ENCODE measurements around the gene ADGRA3. TPM values are rescaled to one million over a fixed set of nuclear protein-coding genes. Genes with fewer than 3 reads are reported as not detected.

ADGRA3 gene
- total and polyA plus RNA-seq, 10 donors: 1.6 to 10.6 (median 5.4) TPM

- no peak overlapping the region for H3K4me3 ChIP-seq
- TF ChIP-seq POLR2A (IDR thresholded peaks at IDR 0.05): no peak
- no peak for TF ChIP-seq POLR2AphosphoS5 (IDR thresholded peaks at IDR 0.05)
- no peak for TF ChIP-seq CTCF (IDR thresholded peaks at IDR 0.05 in 8 of 11, conservative IDR thresholded peaks at IDR 0.05 in 3 of 11)
- no peak for DNase-seq
- WGBS, 5 donors: 85 to 91% (median 88%) methylated on average over 8 of the region's 8 CpGs
- no peak overlapping the region for H3K27ac ChIP-seq
- intact Hi-C loops (cut with DNase I; ENCODE audit: low total_unique reads): no loop called here
- H3K9me3 ChIP-seq: peaks cover 0 to 12% (median 0%) of the 10 kb centered on the region in 8 donors
- no peaks in the 10 kb centered on the region for H3K27me3 ChIP-seq (replicated peaks in 1 of 7)
- H3K36me3 ChIP-seq: no peaks in the 10 kb centered on the region
- H3K4me1 ChIP-seq: no peaks in the 10 kb centered on the region
These were observed 145.8 kb downstream of the ADGRA3 start for GRCh38 chr4:22369901-22370562.

GRCh38 chr4:22363787-22364186 is 152.1 kb downstream of the ADGRA3 start:
- TF ChIP-seq CTCF (IDR thresholded peaks at IDR 0.05 in 8 of 11, conservative IDR thresholded peaks at IDR 0.05 in 3 of 11) (no peak), POLR2A (IDR thresholded peaks at IDR 0.05) (no peak), POLR2AphosphoS5 (IDR thresholded peaks at IDR 0.05) (no peak)
- intact Hi-C loops (cut with DNase I; ENCODE audit: low total_unique reads): no loop called here
- H3K27me3 ChIP-seq (replicated peaks in 1 of 7): no peaks in the 10 kb centered on the region
- DNase-seq: no peak
- no peaks in the 10 kb centered on the region for H3K36me3 ChIP-seq
- 81 to 90% (median 87%) methylated on average over 2 of the region's 2 CpGs for WGBS, 5 donors
- H3K4me3 ChIP-seq: no peak overlapping the region
- H3K27ac ChIP-seq: no peak overlapping the region
- no peaks in the 10 kb centered on the region for H3K4me1 ChIP-seq
- peaks cover 0 to 12% (median 3%) of the 10 kb centered on the region in 8 donors for H3K9me3 ChIP-seq

- no peak for DNase-seq
- intact Hi-C loops (cut with DNase I; ENCODE audit: low total_unique reads): no loop called here
- 42 to 96% (median 65%) methylated on average over 2 of the region's 2 CpGs for WGBS, 5 donors
- H3K4me3 ChIP-seq: no peak overlapping the region
- no peaks in the 10 kb centered on the region for H3K27me3 ChIP-seq (replicated peaks in 1 of 7)
- TF ChIP-seq POLR2A (IDR thresholded peaks at IDR 0.05) (no peak), CTCF (IDR thresholded peaks at IDR 0.05 in 8 of 11, conservative IDR thresholded peaks at IDR 0.05 in 3 of 11) (no peak), POLR2AphosphoS5 (IDR thresholded peaks at IDR 0.05) (no peak)
- peaks cover 0 to 13% (median 3%) of the 10 kb centered on the region in 8 donors for H3K9me3 ChIP-seq
- no peak overlapping the region for H3K27ac ChIP-seq
- no peaks in the 10 kb centered on the region for H3K4me1 ChIP-seq
- H3K36me3 ChIP-seq: no peaks in the 10 kb centered on the region
These were observed 152.8 kb downstream of the ADGRA3 start for GRCh38 chr4:22363036-22363435.

- TF ChIP-seq POLR2A (IDR thresholded peaks at IDR 0.05): no peak
- no peak for TF ChIP-seq POLR2AphosphoS5 (IDR thresholded peaks at IDR 0.05)
- peak in 4 of 11 experiments; percentile 8 to 39 (median 22) for TF ChIP-seq CTCF (IDR thresholded peaks at IDR 0.05 in 8 of 11, conservative IDR thresholded peaks at IDR 0.05 in 3 of 11)
- no peaks in the 10 kb centered on the region for H3K36me3 ChIP-seq
- WGBS, 5 donors: 41 to 60% (median 56%) methylated on average over 4 to 6 of the region's 6 CpGs
- H3K9me3 ChIP-seq: peaks cover 0 to 38% (median 15%) of the 10 kb centered on the region in 8 donors
- no peak overlapping the region for H3K27ac ChIP-seq
- no peaks in the 10 kb centered on the region for H3K27me3 ChIP-seq (replicated peaks in 1 of 7)
- H3K4me3 ChIP-seq: no peak overlapping the region
- H3K4me1 ChIP-seq: no peaks in the 10 kb centered on the region
- DNase-seq: no peak
- intact Hi-C loops (cut with DNase I; ENCODE audit: low total_unique reads): loop anchor here (10.0 kb wide), 1 partner anchor 122 kb away; no protein-coding TSS in a partner anchor
These were observed 158.8 kb downstream of the ADGRA3 start for GRCh38 chr4:22356987-22357596.

Measured in spleen (tissue), 11 donors.